Stimulated activated naive B cell treated with anti-CD40 and anti-IgM and Interleukin-4, amounts not matched to agents 10 μg/mL and 1 μg/mL and 100 μg/mL, for 72 hours (primary cell): ENCODE data around the gene ENC1.
"Not testable (repeated sequence)": the region's sequence is repeated elsewhere in the genome, so short reads cannot be mapped to it uniquely, and the experiment has no call there.

Source experiments
- ATAC-seq, 2 donors: fragments of 150-1000 bp; cut with Tn5 transposase; replicated peaks; 2 replicates each; pipeline ENCODE4 v1.10.0; 2021; ENCODE audit warnings: moderate library complexity in 1 of 2
- DNase-seq: peaks from one replicate; pipeline ENCODE4 v3.0.0; 2021
- H3K27ac Mint-ChIP-seq: one replicate; pipeline ENCODE4 v1.8.0; 2022; ENCODE audit warnings: mild to moderate bottlenecking, mixed read lengths
- H3K27me3 Mint-ChIP-seq, 2 donors: one replicate each; pipeline ENCODE4 v1.8.0; 2022; ENCODE audit warnings: mixed read lengths in 2 of 2
- H3K36me3 Mint-ChIP-seq, 2 donors: one replicate each; pipeline ENCODE4 v1.8.0; 2022; ENCODE audit warnings: mixed read lengths in 2 of 2, mild to moderate bottlenecking in 1 of 2
- H3K4me1 Mint-ChIP-seq, 2 donors: one replicate each; pipeline ENCODE4 v1.8.0; 2022; ENCODE audit warnings: mixed read lengths in 2 of 2, mild to moderate bottlenecking in 1 of 2
- H3K4me3 Mint-ChIP-seq, 2 donors: one replicate each; pipeline ENCODE4 v1.8.0; 2022; ENCODE audit warnings: mild to moderate bottlenecking in 2 of 2, mixed read lengths in 2 of 2, moderate library complexity in 1 of 2
- H3K9me3 Mint-ChIP-seq, 2 donors: one replicate each; pipeline ENCODE4 v1.8.0; 2022; ENCODE audit warnings: mixed read lengths in 2 of 2, mild to moderate bottlenecking in 1 of 2

The ENC1 gene, protein sequence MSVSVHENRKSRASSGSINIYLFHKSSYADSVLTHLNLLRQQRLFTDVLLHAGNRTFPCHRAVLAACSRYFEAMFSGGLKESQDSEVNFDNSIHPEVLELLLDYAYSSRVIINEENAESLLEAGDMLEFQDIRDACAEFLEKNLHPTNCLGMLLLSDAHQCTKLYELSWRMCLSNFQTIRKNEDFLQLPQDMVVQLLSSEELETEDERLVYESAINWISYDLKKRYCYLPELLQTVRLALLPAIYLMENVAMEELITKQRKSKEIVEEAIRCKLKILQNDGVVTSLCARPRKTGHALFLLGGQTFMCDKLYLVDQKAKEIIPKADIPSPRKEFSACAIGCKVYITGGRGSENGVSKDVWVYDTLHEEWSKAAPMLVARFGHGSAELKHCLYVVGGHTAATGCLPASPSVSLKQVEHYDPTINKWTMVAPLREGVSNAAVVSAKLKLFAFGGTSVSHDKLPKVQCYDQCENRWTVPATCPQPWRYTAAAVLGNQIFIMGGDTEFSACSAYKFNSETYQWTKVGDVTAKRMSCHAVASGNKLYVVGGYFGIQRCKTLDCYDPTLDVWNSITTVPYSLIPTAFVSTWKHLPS

DNA sequence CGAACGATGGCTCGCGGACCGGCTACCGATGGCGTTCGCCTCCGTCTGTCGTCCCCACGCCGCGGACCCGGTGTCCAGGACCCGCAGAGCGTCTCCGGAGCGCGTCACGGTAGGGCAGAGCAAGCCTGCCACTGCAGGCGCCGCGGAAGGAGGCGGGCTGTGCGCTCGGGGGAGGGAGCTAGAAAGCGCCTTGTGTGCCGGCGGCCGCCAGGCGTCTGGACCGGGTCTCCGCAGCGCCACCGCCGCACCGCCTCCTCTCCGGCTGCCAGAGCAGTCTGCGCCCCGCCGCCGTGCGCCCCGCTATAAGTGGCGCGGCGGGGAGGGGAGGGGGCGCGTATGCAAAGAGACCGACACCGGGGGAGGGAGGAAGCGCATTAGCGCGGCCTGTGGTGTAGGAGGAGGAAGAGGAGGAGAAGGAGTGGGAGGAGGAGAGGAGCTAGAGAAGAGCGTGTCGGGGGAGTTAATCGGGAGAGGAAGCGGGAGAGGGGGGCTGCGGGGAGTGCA is at the start of gene ENC1:
Gene ENC1 (minus strand): TSS at position 279 of the 504 bp plus-strand sequence. CDS start 4,243 bp downstream, outside the sequence.
- DNase-seq (peak; percentile 68), ATAC-seq (peak; percentile 79 to 81)
- Mint-ChIP-seq H3K27me3 (peaks cover 17 to 20% of the 10 kb centered on the region in 2 donors), H3K9me3 (no peaks in the 10 kb centered on the region), H3K4me3 (peak within 1 kb of the TSS; percentile 90 to 92), H3K36me3 (peaks cover 2 to 7% of the 10 kb centered on the region in 2 donors), H3K27ac (peak within 1 kb of the TSS; percentile 93), H3K4me1 (peaks cover 35 to 39% of the 10 kb centered on the region in 2 donors)

DNA sequence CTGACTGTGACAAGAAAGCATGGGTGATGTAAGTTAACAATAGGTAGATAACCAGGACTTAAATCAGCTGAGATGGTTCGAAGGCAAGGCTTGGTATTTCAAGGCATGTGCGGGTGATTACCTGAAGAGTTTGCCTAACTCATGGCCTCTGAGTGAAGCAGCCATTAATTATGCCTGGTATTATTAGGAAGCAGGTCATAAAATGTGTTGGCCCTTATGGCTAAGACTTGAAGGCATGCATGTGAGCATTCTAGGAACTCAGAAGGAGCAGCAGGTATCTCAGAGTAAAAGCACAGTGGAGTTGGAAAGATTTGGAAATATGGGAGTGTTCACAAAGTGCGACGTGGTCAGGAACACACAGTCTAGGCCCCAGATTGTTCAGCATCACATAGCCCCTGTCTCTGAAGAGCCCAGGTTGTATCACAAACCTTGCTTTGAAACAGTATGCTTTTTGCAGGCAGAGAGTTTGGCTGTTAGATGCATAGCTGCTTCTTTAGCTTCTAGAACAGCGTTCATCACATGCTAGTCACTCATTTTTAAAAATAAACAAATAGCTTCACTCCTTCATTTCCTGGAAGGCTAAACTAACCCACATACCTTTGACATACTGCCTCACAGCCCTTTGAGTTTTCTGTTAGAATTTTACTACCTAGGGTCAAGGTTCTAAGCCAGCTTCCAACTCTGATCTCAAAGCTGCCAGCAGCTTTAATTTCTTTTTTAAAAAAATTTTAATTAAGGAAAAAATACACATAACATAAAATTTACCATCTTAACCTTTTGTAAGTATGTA is 46.6 kb upstream of the ENC1 start:
- ATAC-seq (no peak), DNase-seq (no peak)
- H3K4me3 Mint-ChIP-seq = peak overlapping the region in 1 of 2 donors; percentile 88
- H3K27ac Mint-ChIP-seq = no peak overlapping the region
- peaks cover 13 to 17% of the 10 kb centered on the region in 2 donors for H3K4me1 Mint-ChIP-seq
- no peaks in the 10 kb centered on the region for H3K9me3 Mint-ChIP-seq
- H3K27me3 Mint-ChIP-seq = no peaks in the 10 kb centered on the region
- H3K36me3 Mint-ChIP-seq = peaks cover 5 to 13% of the 10 kb centered on the region in 2 donors

DNA sequence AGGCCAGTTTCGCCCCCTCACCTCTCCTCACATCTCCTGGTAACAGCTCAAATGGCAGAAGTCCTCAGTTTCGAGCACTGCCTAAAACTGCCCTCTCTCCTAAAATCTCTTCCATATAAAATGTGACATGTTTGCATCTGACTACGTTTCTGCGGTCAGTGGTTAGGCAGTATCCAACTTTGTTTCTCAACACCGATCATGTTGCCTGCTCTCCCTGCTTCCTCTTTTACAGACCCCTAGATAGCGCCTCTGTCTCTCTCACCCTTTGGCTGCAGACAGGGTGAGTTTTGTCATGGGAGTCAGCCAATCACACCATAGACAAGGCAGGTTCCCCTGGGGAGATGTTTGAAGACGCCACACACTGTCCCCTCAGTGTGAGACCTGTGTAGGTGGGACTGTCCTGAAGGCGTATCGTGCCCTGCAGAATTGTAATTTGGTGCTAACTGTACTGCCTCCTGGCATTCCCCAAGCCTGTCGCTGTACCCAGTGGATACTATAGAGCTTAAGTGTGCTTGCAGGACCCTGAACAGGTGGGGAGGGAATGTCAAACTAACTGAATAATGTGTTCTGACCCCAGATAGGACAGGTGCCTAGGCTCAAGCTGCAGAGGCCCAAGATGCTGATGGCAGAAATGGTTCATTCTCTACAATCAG is 45.6 kb upstream of the ENC1 start:
- H3K27me3 Mint-ChIP-seq = no peaks in the 10 kb centered on the region
- H3K4me3 Mint-ChIP-seq = peak overlapping the region; percentile 78 to 88
- ATAC-seq (peak; percentile 78 to 80), DNase-seq (peak; percentile 37)
- H3K9me3 Mint-ChIP-seq = no peaks in the 10 kb centered on the region
- H3K36me3 Mint-ChIP-seq = peaks cover 5 to 13% of the 10 kb centered on the region in 2 donors
- peaks cover 13 to 22% of the 10 kb centered on the region in 2 donors for H3K4me1 Mint-ChIP-seq
- H3K27ac Mint-ChIP-seq = peak overlapping the region; percentile 83

DNA sequence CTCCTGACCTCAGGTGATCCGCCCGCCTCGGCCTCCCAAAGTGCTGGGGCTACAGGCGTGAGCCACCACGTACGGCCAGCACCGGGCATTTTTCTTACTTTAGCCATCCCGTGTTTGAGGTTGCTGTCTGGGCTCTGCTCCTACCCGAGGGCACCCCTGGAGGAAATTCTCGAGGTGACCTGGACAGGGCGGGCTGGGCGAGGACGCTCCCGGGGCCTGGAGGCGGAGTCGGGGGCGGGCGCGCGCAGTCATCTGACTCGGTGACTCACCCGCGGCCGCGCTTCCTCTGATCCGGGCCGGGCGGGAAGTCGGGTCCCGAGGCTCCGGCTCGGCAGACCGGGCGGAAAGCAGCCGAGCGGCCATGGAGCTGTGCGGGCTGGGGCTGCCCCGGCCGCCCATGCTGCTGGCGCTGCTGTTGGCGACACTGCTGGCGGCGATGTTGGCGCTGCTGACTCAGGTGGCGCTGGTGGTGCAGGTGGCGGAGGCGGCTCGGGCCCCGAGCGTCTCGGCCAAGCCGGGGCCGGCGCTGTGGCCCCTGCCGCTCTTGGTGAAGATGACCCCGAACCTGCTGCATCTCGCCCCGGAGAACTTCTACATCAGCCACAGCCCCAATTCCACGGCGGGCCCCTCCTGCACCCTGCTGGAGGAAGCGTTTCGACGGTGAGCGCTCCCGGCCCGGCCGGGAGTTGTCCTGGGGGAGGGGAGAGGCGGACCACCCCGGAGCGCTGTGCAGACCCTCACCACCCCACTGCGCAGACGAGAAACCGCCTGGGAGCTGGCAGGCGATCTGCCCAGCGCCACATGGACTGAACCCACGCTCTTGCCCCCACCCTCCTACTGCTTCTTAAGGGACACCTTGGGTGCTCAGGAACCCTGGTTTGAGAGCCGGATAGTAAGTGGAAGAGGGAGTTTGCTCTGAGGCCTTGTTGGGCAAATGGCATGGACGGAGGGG is 44.6 kb upstream of the ENC1 start, which contains the start of gene HEXB:
Gene HEXB (plus strand): TSS at position 334 of the 952 bp plus-strand sequence. CDS start 28 bp downstream, at position 362.
- Mint-ChIP-seq H3K9me3 (no peaks in the 10 kb centered on the region), H3K4me1 (peaks cover 13 to 26% of the 10 kb centered on the region in 2 donors), H3K36me3 (peaks cover 5 to 7% of the 10 kb centered on the region in 2 donors), H3K27me3 (no peaks in the 10 kb centered on the region), H3K27ac (peak within 1 kb of the TSS; percentile 83), H3K4me3 (peak within 1 kb of the TSS; percentile 78 to 88)
- DNase-seq (peak; percentile 77), ATAC-seq (peak; percentile 82 to 83)

DNA sequence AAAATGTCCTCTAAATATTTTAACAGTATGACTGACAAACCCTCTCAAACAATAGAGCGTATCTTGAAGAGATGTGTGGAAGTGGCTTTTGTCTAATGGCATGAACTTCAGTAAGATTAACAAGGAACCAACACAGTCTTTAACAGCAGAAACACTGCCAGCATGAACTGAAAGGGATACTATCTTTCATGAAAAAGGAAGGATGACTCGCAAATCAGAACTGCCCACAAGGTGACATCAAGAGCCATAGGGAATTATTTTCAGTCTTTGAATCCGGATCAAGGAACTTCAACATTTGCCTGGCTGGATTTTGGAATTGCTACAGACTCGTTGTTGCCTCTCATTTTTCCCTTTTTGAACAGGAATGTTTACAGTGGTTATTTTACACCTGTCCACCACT is 39.4 kb upstream of the ENC1 start:
- DNase-seq (no peak), ATAC-seq (no peak)
- no peak overlapping the region for H3K27ac Mint-ChIP-seq

DNA sequence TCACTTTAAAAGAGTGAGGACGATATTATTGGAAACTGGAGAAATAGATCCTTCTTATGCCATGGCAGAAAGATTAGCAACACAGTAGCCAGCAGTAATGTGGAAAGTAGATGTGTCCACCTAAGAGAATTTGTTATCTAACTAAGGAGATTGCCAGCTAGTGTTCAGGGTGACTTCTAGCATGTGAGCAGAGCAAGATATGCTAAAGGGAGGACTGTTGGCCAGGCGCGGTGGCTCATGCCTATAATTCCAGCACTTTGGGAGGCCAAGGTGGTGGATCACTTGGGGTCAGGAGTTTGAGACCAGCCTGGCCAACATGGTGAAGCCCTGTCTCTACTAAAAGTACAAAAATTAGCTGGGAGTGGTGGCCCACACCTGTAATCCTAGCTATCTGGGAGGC is 38.8 kb upstream of the ENC1 start:
- not testable (repeated sequence) for DNase-seq, H3K27ac Mint-ChIP-seq, H3K4me3 Mint-ChIP-seq, H3K36me3 Mint-ChIP-seq, ATAC-seq, H3K27me3 Mint-ChIP-seq, H3K9me3 Mint-ChIP-seq
- H3K4me1 Mint-ChIP-seq = peaks cover 4 to 15% of the 10 kb centered on the region in 2 donors

More for the DNA sequence above, 39.4 kb upstream of the ENC1 start:
- Mint-ChIP-seq H3K9me3 (no peaks in the 10 kb centered on the region), H3K4me1 (peaks cover 4 to 15% of the 10 kb centered on the region in 2 donors), H3K27me3 (no peaks in the 10 kb centered on the region), H3K36me3 (no peaks in the 10 kb centered on the region), H3K4me3 (no peak overlapping the region)

DNA sequence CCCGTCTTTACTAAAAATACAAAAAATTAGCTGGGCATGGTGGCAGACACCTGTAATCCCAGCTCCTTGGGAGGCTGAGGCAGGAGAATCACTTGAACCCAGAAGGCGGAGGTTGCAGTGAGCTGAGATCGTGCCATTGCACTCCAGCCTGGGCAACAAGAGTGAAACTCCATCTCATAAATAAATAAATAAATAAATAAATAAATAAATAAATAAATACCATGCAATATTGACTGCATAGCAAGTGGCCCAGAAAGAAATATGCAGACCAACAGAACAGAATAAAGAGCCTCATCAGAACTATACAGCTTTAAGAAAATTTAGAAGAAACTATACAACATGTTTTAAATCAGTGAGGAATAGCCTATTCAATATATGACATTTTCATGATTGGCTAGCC is 37.6 kb upstream of the ENC1 start:
- ATAC-seq, H3K4me3 Mint-ChIP-seq, H3K9me3 Mint-ChIP-seq, H3K27me3 Mint-ChIP-seq, H3K36me3 Mint-ChIP-seq, DNase-seq, H3K27ac Mint-ChIP-seq: not testable (repeated sequence)
- H3K4me1 Mint-ChIP-seq = peaks cover 2 to 15% of the 10 kb centered on the region in 2 donors

DNA sequence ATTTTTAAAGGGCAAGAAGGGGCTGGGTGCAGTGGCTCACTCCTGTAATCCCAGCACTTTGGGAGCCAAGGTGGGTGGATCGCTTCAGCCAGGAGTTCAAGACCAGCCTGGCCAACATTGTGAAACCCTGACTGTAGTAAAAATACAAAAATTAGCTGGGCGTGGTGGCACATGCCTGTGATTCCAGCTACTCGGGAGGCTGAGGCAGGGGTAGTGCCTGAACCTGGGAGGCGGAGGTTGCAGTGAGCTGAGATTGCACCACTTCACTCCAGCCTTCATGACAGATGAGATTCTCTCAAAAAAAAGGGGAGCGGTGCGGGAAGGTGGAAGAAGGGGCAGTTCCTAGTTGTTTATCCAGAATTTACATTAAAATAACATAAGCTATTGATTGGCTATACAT is 35.9 kb upstream of the ENC1 start:
- peaks cover 8 to 10% of the 10 kb centered on the region in 2 donors for H3K27me3 Mint-ChIP-seq
- not testable (repeated sequence) for H3K4me1 Mint-ChIP-seq, H3K27ac Mint-ChIP-seq, H3K4me3 Mint-ChIP-seq, H3K9me3 Mint-ChIP-seq, ATAC-seq, H3K36me3 Mint-ChIP-seq, DNase-seq

DNA sequence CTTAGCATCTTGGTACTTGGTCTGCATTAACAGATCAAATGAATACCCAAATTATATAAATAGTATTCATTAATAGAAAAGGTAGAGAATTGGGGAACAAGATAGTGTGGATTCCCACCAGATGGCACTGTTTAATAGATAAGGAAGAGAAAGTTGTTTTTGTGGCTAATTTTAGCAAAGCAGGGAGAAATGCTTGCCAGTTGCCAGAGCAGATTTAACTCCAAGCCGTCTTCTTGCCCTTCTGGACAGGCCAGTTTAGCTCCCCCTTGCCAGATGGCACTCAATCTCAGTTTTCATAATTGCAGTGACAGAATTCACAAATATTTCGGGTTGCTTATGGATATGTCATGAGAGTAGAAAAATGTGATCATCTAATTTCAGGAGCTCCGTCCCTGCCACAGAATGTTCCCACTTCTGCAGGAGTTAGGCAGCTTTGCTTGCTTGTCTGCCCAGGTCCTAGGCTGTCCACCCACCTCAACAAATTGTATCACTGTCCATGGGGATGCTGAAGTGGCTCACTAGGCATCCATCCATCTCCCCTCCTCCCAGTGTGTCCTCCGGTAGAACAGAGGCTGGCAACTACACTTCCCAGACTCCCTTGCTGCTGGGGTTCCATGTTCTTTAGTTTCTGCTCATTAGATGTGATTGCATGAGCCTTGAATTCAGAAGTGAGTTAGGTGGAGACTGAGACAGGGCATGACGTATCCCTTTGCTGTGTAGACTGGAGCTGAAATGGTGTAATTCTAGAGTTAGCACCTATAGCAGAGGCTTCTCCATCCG is 32.7 kb upstream of the ENC1 start:
- Mint-ChIP-seq H3K27me3 (peaks cover 16 to 23% of the 10 kb centered on the region in 2 donors), H3K4me3 (no peak overlapping the region), H3K27ac (no peak overlapping the region), H3K36me3 (peaks cover 0 to 4% of the 10 kb centered on the region in 2 donors), H3K4me1 (no peaks in the 10 kb centered on the region), H3K9me3 (peaks cover 8 to 9% of the 10 kb centered on the region in 2 donors)
- DNase-seq = no peak
- no peak for ATAC-seq

DNA sequence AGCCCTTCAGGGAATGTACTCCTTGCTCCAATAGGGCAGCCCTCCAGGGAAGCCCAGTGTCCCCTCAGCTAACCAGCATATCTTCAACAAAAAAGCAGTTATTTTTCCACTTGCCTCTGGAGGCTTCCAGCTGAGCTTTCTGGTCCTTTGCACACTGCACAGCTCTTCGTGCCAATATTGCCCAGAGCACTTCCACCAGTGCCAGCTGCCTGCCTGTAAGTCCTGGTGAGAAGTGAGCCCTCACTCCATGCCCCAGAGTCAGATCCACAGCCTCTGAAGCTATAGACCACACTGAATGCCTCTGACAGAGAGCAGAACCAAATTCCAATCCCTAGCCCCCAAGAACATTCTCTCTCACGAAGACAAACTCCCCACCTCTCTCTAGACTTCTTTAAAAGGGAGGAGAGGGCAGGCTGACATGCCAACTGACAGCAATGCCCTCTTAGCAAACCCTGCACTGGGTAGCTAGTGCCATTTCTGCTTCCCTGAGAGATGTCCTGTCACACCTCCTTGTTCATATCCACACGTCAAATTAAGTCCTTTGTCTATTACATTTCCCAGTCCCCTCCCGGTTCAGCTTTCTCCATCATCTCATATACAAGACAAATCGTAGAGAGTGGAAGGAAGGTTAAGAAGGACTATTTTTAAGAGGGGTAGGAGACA is 31.8 kb upstream of the ENC1 start:
- ATAC-seq = no peak
- peaks cover 16 to 25% of the 10 kb centered on the region in 2 donors for H3K27me3 Mint-ChIP-seq
- no peaks in the 10 kb centered on the region for H3K4me1 Mint-ChIP-seq
- no peak overlapping the region for H3K4me3 Mint-ChIP-seq
- peaks cover 0 to 4% of the 10 kb centered on the region in 2 donors for H3K36me3 Mint-ChIP-seq
- peaks cover 8 to 9% of the 10 kb centered on the region in 2 donors for H3K9me3 Mint-ChIP-seq
- no peak overlapping the region for H3K27ac Mint-ChIP-seq
- DNase-seq = no peak

DNA sequence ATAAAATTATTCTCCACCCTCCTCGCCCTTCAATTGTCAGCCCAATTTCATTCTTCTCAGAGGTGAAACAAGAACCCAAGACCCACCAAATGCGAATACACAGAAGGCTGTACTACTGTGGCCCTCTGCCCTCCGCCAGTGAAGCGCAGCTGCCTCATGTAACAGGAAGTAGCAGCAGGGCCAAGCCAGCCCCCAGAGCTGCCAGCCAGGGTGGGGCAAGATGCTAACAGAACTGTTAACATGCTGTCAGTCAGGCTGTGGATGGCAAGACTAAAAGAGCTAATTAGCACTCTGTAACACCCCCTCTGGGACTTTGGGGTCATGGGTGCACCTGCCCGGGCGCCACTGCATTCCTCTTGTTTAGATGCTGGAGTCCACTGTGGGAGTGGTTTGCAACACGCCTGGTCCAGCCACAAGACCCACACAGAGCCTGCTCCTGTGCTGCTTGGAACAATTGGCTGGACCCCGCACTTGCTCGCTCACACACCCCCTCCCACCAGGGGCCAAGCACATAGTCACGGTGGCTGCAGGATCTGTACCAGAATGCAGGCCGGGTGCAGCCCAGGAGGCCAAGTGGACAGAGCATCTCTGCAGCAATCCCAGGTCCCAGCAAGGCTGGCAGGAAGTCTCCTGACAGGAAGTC is 30.0 kb upstream of the ENC1 start:
- Mint-ChIP-seq H3K4me1 (no peaks in the 10 kb centered on the region), H3K4me3 (no peak overlapping the region), H3K9me3 (peaks cover 8 to 9% of the 10 kb centered on the region in 2 donors), H3K36me3 (peaks cover 0 to 4% of the 10 kb centered on the region in 2 donors), H3K27ac (no peak overlapping the region), H3K27me3 (peaks cover 16 to 33% of the 10 kb centered on the region in 2 donors)
- no peak for ATAC-seq
- no peak for DNase-seq
